HG03103 (cell line): ENCODE results near the gene L3MBTL1.
"Not testable (repeated sequence)": the region's sequence is repeated elsewhere in the genome, so short reads cannot be mapped to it uniquely, and the experiment has no call there.

Experiments
- ATAC-seq: cut with Tn5 transposase; IDR thresholded peaks from one replicate; pipeline ENCODE4 v1.9.1; 2021; ENCODE audit warnings: low read depth; ENCODE audit not compliant: unreplicated experiment

L3MBTL1 gene

DNA sequence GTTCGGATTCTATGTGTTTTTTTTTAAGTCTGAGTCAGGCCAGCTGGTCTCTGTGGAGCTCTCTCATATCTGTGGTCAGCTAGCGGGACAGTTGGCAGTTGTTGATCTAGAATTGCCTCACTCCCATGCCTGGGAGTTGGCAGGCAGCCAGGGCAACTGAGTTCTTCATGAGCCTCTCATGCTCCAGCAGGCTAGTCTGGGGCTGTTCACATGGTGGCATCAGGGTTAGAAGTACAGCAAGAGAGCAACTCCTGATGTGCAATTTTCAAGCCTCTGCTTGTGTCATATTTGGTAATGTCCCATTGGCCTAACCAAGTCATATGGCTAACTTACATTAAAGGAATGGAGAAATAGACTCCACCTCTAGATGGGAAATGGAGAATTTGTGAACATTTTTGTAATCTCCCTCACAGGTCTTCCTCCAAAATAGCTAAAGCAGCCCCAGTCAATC, 76.5 kb downstream of the L3MBTL1 start:
- no peak for ATAC-seq

GRCh38 chr20:43584448-43585136, 77.1 kb downstream of the L3MBTL1 start:
- ATAC-seq, result no peak

- ATAC-seq, result no peak
These were observed 79.1 kb downstream of the L3MBTL1 start for GRCh38 chr20:43586641-43587040.

- not testable (repeated sequence) for ATAC-seq
These were observed 81.0 kb downstream of the L3MBTL1 start for GRCh38 chr20:43588526-43588925.

- no peak for ATAC-seq
These were observed 82.5 kb downstream of the L3MBTL1 start for GRCh38 chr20:43590036-43590391.

- ATAC-seq, result peak; percentile 98
These were observed 83.2 kb downstream of the L3MBTL1 start, which contains the start of gene IFT52 for GRCh38 chr20:43590392-43591303. IFT52 (plus strand) TSS chr20:43590937; CDS start chr20:43594699, 3,762 bp downstream.
